ENCODE measurements around the gene ELN. TPM values are rescaled to one million over a fixed set of nuclear protein-coding genes. Genes with fewer than 3 reads are reported as not detected.

Gene ELN
- total RNA-seq, 2 experiments from 2014 or later: 0.07 to 0.19 TPM

GRCh38 chr7:74018246-74018895 is 9.6 kb upstream of the ELN start:
- no peak overlapping the region for H3K4me3 Mint-ChIP-seq
- DNase-seq: no peak
- H3K27me3 Mint-ChIP-seq (ENCODE audit: low read depth): peaks cover 1% of the 10 kb centered on the region
- H3K9me3 Mint-ChIP-seq: no peaks in the 10 kb centered on the region
- no peaks in the 10 kb centered on the region for H3K4me1 Mint-ChIP-seq (ENCODE audit: low read depth)
- H3K36me3 Mint-ChIP-seq (ENCODE audit: low read depth): no peaks in the 10 kb centered on the region
- H3K27ac Mint-ChIP-seq: no peak overlapping the region
- CTCF ChIA-PET: interaction anchor here (0.6 kb wide), 1 partner anchor 163 kb away, joined by 3 read pairs; no protein-coding TSS in a partner anchor
- intact Hi-C loops (cut with micrococcal nuclease): no loop called here

GRCh38 chr7:74019149-74019548 is 8.8 kb upstream of the ELN start:
- no peak overlapping the region for H3K4me3 Mint-ChIP-seq
- H3K27me3 Mint-ChIP-seq (ENCODE audit: low read depth): peaks cover 8% of the 10 kb centered on the region
- CTCF ChIA-PET: interaction anchor here (0.6 kb wide), 1 partner anchor 162 kb away, joined by 3 read pairs; no protein-coding TSS in a partner anchor
- no peak overlapping the region for H3K27ac Mint-ChIP-seq
- intact Hi-C loops (cut with micrococcal nuclease): no loop called here
- H3K36me3 Mint-ChIP-seq (ENCODE audit: low read depth): no peaks in the 10 kb centered on the region
- H3K4me1 Mint-ChIP-seq (ENCODE audit: low read depth): no peaks in the 10 kb centered on the region
- no peaks in the 10 kb centered on the region for H3K9me3 Mint-ChIP-seq
- DNase-seq: no peak

- Mint-ChIP-seq H3K36me3 (ENCODE audit: low read depth) (no peaks in the 10 kb centered on the region), H3K27ac (no peak overlapping the region), H3K4me1 (ENCODE audit: low read depth) (peaks cover 2% of the 10 kb centered on the region), H3K27me3 (ENCODE audit: low read depth) (peaks cover 18% of the 10 kb centered on the region), H3K4me3 (no peak overlapping the region), H3K9me3 (no peaks in the 10 kb centered on the region)
- CTCF ChIA-PET: no interaction called here
- intact Hi-C loops (cut with micrococcal nuclease): no loop called here
- DNase-seq: no peak
Measured at GRCh38 chr7:74020390-74020789, 7.6 kb upstream of the ELN start.

GRCh38 chr7:74021546-74022320 is 6.2 kb upstream of the ELN start:
- intact Hi-C loops (cut with micrococcal nuclease): no loop called here
- H3K27ac Mint-ChIP-seq: no peak overlapping the region
- CTCF ChIA-PET: no interaction called here
- H3K36me3 Mint-ChIP-seq (ENCODE audit: low read depth): no peaks in the 10 kb centered on the region
- peaks cover 29% of the 10 kb centered on the region for H3K27me3 Mint-ChIP-seq (ENCODE audit: low read depth)
- H3K4me3 Mint-ChIP-seq: no peak overlapping the region
- H3K4me1 Mint-ChIP-seq (ENCODE audit: low read depth): peaks cover 10% of the 10 kb centered on the region
- H3K9me3 Mint-ChIP-seq: no peaks in the 10 kb centered on the region
- no peak for DNase-seq

GRCh38 chr7:74022507-74022906 is 5.5 kb upstream of the ELN start:
- Mint-ChIP-seq H3K27me3 (ENCODE audit: low read depth) (peaks cover 31% of the 10 kb centered on the region), H3K36me3 (ENCODE audit: low read depth) (no peaks in the 10 kb centered on the region), H3K4me3 (no peak overlapping the region), H3K27ac (no peak overlapping the region), H3K9me3 (no peaks in the 10 kb centered on the region), H3K4me1 (ENCODE audit: low read depth) (peaks cover 11% of the 10 kb centered on the region)
- CTCF ChIA-PET: interaction anchor here (0.5 kb wide), 1 partner anchor 446 kb away, joined by 4 read pairs; no protein-coding TSS in a partner anchor
- no peak for DNase-seq
- intact Hi-C loops (cut with micrococcal nuclease): no loop called here

GRCh38 chr7:74023092-74023536 is 4.9 kb upstream of the ELN start:
- H3K4me3 Mint-ChIP-seq: no peak overlapping the region
- CTCF ChIA-PET: no interaction called here
- intact Hi-C loops (cut with micrococcal nuclease): no loop called here
- H3K9me3 Mint-ChIP-seq: no peaks in the 10 kb centered on the region
- H3K27ac Mint-ChIP-seq: no peak overlapping the region
- DNase-seq: no peak
- no peaks in the 10 kb centered on the region for H3K36me3 Mint-ChIP-seq (ENCODE audit: low read depth)
- peaks cover 11% of the 10 kb centered on the region for H3K4me1 Mint-ChIP-seq (ENCODE audit: low read depth)
- H3K27me3 Mint-ChIP-seq (ENCODE audit: low read depth): peaks cover 31% of the 10 kb centered on the region

DNA sequence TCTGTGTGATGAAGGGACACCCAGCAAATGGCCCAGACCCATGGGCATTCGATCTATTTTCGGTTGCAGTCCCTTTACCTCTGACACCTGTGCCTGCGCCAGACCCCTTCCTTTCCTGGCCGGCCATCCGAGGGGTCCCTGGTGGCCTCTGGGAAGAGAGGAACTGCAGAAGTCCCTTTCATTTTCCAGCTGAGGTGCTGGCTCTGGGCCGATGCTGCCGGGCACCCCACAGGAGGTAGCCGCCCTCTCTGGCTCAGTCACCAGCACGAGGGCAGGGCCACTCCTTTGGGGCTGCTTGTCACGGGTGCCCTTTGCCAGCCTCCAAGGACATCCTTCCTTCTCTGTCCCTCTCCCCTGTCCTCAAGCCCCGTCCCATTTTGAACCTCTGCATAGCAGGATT is 4.2 kb upstream of the ELN start:
- peaks cover 11% of the 10 kb centered on the region for H3K4me1 Mint-ChIP-seq (ENCODE audit: low read depth)
- H3K9me3 Mint-ChIP-seq: no peaks in the 10 kb centered on the region
- H3K36me3 Mint-ChIP-seq (ENCODE audit: low read depth): no peaks in the 10 kb centered on the region
- intact Hi-C loops (cut with micrococcal nuclease): no loop called here
- H3K4me3 Mint-ChIP-seq: no peak overlapping the region
- CTCF ChIA-PET: no interaction called here
- peaks cover 35% of the 10 kb centered on the region for H3K27me3 Mint-ChIP-seq (ENCODE audit: low read depth)
- no peak overlapping the region for H3K27ac Mint-ChIP-seq
- no peak for DNase-seq

DNA sequence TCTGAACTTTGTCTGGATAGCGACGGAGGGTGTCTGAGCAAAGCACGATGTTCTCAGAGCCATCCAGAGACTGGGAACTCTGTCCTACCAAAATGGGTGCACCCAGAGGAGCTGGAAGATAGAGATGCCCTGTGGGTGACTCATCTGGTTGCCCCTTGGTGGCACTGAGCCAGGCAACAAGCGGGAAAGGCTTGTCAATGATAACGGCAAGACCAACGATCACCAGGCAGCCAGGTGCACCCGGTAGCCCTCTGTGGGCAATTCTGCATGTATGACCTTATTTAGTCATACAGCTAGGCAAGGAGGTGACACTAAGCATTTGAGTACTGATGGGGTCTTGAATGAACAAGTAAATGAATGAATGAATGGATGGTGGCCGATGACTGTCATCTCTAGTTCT is 2.8 kb upstream of the ELN start:
- Mint-ChIP-seq H3K27me3 (ENCODE audit: low read depth) (peaks cover 48% of the 10 kb centered on the region), H3K4me3 (no peak overlapping the region), H3K27ac (no peak overlapping the region), H3K4me1 (ENCODE audit: low read depth) (peaks cover 14% of the 10 kb centered on the region), H3K9me3 (no peaks in the 10 kb centered on the region), H3K36me3 (ENCODE audit: low read depth) (no peaks in the 10 kb centered on the region)
- intact Hi-C loops (cut with micrococcal nuclease): loop anchor here (5.0 kb wide), 1 partner anchor 288 kb away; the partner anchor contains the start of gene ABHD11
- DNase-seq: no peak
- CTCF ChIA-PET: interaction anchor here (0.6 to 2.5 kb wide), 6 partner anchors 11 to 1115 kb away, joined by 3 to 11 read pairs (median 4); no protein-coding TSS in a partner anchor

DNA sequence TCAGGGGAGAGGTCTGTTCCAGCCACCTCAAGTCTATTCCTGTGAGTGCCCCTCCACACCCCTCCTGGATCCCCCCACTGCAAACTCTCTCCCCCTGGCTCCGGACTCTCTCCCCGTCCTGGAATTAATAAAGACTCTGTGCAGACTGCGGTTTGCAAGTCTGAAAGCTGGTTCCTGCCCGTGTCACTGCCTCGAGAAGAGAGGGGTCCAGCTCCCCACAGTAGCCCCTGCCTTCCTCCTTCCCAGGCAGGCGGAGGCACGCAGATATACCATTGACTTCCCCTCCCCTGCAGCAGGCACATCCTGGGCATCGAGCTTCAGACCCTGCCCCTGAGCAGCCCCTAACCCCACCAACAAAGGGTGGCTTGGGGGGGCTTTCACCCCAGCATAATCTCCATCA is 2.2 kb upstream of the ELN start:
- intact Hi-C loops (cut with micrococcal nuclease): loop anchor here (1.0 to 5.0 kb wide), 2 partner anchors 159 to 288 kb away; partner anchors contain the start of gene ABHD11

DNA sequence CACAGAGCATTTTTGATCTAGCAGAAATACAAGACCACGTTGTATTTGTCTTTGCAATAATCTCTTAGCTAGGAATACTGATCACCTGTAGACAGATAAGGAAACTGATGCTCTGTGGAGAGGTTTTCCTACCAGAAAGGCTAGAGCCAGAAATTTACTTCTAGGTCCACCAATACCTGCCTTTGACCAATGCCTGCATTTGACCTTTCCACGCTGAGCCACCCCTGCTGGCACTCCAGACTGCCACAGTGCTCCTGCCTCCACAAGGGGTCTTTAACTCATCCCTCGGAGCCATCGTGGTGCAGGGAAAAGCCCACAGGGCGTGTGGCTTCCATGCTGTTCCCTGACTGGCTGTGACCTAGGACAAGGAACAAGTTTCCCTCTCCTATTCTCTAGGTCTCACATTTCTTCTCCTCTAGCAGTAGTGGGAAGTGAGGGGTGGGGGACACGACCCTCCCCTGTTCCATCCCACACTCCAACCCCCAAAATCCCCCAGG is 1.5 kb upstream of the ELN start:
- CTCF ChIA-PET: interaction anchor here (0.6 to 2.5 kb wide), 22 partner anchors 10 to 374 kb away, joined by 3 to 12 read pairs (median 4); no protein-coding TSS in a partner anchor
- peaks cover 55% of the 10 kb centered on the region for H3K27me3 Mint-ChIP-seq (ENCODE audit: low read depth)
- H3K4me1 Mint-ChIP-seq (ENCODE audit: low read depth): peaks cover 14% of the 10 kb centered on the region
- intact Hi-C loops (cut with micrococcal nuclease): loop anchor here (1.0 to 5.0 kb wide), 2 partner anchors 160 to 289 kb away; partner anchors contain the start of gene ABHD11
- no peak for DNase-seq
- H3K36me3 Mint-ChIP-seq (ENCODE audit: low read depth): no peaks in the 10 kb centered on the region
- H3K27ac Mint-ChIP-seq: no peak overlapping the region
- H3K4me3 Mint-ChIP-seq: no peak overlapping the region
- no peaks in the 10 kb centered on the region for H3K9me3 Mint-ChIP-seq

More for the DNA sequence above, 2.2 kb upstream of the ELN start:
- H3K27ac Mint-ChIP-seq: no peak overlapping the region
- no peak for DNase-seq
- H3K4me3 Mint-ChIP-seq: no peak overlapping the region
- CTCF ChIA-PET: interaction anchor here (0.6 to 2.5 kb wide), 15 partner anchors 9 to 1116 kb away, joined by 3 to 12 read pairs (median 4); no protein-coding TSS in a partner anchor
- H3K4me1 Mint-ChIP-seq (ENCODE audit: low read depth): peaks cover 14% of the 10 kb centered on the region
- H3K27me3 Mint-ChIP-seq (ENCODE audit: low read depth): peaks cover 49% of the 10 kb centered on the region
- no peaks in the 10 kb centered on the region for H3K9me3 Mint-ChIP-seq
- no peaks in the 10 kb centered on the region for H3K36me3 Mint-ChIP-seq (ENCODE audit: low read depth)

DNA sequence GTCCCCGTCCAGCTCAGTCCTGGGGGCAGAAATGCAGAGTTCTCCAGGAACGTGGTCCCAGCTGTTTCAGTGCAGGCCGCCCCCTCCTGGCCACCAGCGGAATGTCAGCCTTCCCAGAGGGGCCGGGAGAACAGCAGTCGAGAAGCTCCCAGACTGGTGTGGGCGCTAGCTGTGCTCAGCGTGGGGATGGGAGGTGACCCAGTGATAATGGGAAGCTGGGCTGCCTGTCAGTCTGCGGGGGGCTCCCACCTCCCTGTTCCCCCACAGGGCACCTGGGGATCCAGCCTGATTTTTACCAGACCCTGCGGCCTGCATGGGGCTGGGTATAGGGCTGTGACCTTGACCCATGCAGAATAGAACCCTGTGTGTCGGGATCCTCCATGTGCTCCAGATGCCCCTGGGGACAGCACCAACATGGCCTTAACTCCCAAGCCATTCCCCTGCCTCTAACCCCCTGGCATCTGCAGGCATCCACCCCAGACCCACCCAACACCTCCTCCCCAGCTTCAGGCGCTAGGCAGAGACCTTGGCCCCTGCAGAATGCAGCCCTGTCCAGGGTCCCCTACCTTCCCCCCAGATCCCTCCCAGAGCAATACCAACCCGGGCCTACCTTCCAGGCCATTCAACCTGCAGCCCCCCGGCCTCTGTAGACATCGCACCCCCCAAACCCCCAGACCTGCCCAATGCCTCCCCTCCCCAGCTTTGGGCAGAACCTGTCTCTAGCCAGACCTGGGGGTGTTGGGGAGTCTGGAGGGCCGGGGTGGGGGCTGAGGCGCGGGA is 880 bp upstream of the ELN start:
- no peak overlapping the region for H3K27ac Mint-ChIP-seq
- peaks cover 55% of the 10 kb centered on the region for H3K27me3 Mint-ChIP-seq (ENCODE audit: low read depth)
- CTCF ChIA-PET: interaction anchor here (0.5 to 2.5 kb wide), 25 partner anchors 9 to 374 kb away, joined by 3 to 12 read pairs (median 4); no protein-coding TSS in a partner anchor
- peak; percentile 76 for DNase-seq
- no peak overlapping the region for H3K4me3 Mint-ChIP-seq
- no peaks in the 10 kb centered on the region for H3K9me3 Mint-ChIP-seq
- intact Hi-C loops (cut with micrococcal nuclease): loop anchor here (1.0 to 5.0 kb wide), 2 partner anchors 161 to 290 kb away; partner anchors contain the start of gene ABHD11
- no peaks in the 10 kb centered on the region for H3K36me3 Mint-ChIP-seq (ENCODE audit: low read depth)
- peaks cover 14% of the 10 kb centered on the region for H3K4me1 Mint-ChIP-seq (ENCODE audit: low read depth)

Data from activated naive CD4-positive, alpha-beta T cell treated with anti-CD3 and anti-CD28 coated beads for 36 hours (primary cell).